IPS-11a (cell line): Measurements from ENCODE around the gene ARL6IP5.

Source experiments
- H3K4me3 ChIP-seq: one replicate; pipeline ENCODE4 v1.5.1; 2013; ENCODE audit warnings: low read depth, low read length, control low read depth

The ARL6IP5 gene

DNA sequence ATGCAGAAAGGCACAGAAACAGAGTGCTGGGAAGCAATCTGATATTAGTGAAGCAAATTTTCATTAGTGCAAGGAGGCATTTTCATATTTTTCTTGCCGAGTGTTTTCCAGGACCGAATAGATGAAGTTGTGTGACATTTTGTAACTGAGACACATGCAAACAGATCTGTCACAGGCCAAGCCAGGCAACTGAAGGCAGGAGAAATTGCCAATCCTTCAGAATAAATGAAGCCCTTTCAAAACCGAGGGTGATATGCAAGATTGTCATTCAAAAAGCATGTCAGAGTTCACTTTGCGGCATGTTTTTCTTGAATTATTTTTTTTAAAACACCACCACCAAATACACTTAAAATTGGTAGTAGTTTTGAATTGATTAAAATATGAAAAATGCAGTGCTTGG lies 31.4 kb downstream of the ARL6IP5 start:
- no peak overlapping the region for H3K4me3 ChIP-seq

DNA sequence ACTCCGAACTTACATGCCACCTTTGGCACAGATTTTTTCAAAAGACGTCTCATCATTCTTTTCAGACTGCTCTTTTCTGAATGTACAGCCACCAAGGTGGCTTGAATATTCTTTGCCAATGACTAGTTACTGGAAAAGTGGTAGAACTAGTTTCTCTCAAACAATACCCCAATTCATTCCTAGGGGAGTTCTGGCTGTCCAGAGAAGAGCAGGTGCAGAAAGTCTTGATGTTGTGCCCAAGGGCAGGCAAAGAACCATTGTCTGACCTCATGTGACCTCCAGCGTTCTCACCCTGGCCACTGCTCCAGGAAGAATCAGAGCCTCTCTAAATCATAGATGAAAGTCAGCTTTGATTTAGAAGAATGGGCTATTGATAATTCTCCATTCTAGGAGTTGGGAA lies 32.2 kb downstream of the ARL6IP5 start:
- no peak overlapping the region for H3K4me3 ChIP-seq

DNA sequence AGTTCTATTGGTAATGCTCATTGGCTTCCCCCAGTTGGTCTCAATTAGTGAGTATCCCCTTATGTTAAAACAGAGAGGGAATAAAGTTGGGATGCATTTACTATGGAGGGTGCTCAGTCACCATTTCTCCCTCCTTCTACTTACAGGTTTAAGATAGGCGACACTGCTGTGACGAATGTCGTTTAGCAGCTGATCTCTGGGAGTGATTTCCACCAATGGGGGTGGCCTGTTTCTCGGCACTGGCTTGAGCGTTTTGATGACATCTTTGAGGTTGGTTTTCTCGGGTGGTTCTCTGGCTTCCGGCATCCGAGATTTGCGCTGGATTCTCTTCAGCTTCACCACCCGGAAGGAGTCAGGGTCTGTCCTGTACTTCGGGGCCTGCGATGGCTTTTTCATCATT lies 33.8 kb downstream of the ARL6IP5 start:
- H3K4me3 ChIP-seq = no peak overlapping the region

DNA sequence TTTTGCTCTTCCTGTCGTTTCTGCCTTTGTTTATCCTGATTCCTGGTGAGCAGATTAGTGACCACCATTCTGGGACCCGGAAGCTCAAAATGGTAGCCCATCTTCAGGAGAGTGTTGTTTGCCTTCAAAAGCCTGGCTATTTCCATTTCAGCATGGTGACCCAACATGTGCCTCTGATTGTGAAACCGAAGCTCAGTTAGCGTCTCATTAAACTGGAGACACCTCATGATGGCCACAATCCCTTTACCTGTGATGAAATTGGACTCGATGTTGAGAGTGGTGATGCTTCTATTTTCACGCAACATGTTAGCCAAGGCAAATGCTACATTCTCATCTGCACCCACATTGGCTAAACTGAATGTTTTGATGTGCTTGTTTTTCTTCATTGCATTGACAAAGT lies 34.4 kb downstream of the ARL6IP5 start:
- H3K4me3 ChIP-seq = no peak overlapping the region

DNA sequence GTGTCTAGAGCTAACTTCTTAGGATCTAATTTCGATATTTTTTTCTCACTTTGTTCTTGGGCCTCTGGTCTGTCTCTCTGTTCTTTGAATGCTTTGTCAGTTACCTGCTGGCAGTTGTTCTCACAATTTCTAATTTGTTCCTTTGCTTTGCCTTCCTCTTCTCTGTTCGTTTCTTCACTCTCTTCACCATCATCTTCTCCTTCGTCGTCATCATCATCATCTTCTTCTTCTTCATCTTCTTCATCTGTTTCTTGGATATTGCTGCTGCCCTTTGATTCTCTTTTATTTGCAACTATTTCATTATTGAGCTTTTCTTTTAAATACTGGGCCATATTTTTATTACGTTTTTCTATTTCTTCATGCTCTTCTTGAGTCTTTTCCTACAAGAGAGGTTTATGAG lies 34.9 kb downstream of the ARL6IP5 start:
- no peak overlapping the region for H3K4me3 ChIP-seq

DNA sequence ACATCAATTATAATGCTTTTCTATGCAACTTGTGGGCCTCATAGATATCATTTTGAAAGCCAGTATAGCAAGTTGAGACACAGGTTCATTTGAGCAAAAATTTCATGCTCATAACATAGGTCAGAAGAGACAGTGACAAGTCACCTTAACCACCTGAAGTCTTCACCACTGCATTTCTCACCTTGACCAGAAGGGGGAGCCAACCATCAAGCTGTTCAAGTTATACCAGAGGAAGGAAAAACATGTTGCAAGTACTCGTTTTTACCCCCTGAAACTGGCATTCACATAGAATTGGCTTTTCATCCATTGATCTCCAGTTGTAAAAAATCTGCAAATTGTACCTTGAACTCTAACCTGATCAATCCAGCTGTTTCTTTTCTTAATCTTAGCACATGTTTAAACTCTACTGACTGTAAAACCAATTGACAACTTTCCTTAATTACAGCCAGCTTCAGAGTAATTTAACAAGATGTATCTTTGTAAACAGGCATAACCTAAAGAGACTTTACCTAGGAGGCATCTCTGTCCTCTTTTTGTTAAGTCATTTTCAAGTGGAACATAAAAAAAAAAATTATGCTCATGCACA lies 36.2 kb downstream of the ARL6IP5 start:
- H3K4me3 ChIP-seq = no peak overlapping the region

DNA sequence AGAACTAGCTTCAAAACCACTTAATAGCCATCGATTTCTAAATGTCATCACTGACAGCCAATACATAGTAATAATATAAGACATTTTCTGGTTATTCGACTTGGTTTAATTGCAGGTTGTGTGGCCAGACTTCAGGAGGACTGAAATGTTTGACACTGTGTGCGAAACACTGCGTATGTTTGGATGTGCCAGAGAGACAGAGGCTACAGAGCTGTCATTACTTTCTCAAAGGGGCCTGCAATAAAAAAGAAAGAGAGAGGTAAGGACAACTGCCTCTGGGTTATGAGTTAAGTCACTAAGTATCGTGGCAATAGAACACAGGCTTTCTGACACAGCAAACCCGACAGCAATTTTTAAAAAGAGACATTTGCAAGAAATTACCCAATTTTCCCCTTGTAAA lies 36.8 kb downstream of the ARL6IP5 start:
- no peak overlapping the region for H3K4me3 ChIP-seq

DNA sequence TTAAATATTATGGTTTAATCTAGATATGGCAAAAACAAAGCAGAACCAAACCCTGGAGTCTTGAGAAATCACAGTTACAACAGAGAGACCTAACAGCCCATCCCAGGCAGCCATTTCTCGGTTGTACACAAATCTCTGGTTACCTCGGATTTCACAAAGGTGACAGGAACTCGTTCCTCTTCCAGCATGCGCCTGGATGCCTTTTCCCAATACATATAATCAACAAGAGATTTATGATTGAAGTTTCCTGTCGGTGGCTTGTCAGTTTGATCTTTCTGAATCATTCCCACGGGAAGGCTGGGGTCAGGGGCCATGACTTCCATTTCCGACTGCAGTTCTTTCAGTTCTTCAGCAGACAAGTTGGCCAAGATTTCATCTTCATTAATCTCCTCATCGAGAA lies 37.2 kb downstream of the ARL6IP5 start:
- no peak overlapping the region for H3K4me3 ChIP-seq

DNA sequence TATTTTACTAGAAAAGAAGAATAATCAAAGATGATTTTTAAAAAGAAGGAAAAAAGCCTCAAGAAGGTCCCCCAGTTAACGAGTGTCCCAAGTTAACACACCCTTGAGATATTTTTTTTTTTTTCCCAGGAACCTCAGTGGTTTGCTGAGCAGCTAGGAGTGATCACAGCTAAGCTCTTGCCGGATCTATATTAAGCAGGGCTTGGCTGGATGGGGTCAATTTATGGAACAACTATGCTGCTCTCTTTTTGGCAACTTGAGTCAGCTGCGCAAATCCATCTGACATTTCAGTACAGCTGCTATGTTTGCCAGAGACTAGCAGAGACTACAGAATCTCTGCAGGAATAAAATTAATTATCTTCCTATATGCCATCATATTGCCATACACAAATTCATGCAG lies 37.7 kb downstream of the ARL6IP5 start, which contains the start of gene LMOD3:
Gene LMOD3 (minus strand): TSS at position 193 of the 400 bp plus-strand sequence. CDS start 209 bp downstream, outside the sequence.
- no peak within 1 kb of the TSS for H3K4me3 ChIP-seq

DNA sequence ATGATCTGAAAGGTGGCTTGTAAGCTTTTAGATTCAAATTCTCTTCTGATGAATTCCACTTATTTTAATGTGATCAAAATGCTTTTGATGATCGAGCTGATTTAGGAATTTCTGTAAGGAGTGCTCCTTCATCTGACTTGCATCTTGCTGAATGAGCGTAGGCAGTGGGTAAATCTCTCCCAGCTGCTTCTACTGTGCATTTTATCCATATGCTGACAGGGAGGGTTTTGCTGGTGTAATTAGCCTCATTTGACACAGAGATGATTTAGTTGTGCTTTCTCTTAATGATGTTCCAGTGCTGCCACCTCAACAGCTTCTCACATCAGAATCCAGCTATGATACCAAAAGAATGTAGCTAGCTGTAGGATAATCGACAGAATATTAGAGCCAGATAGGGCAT lies 41.5 kb downstream of the ARL6IP5 start:
- H3K4me3 ChIP-seq = no peak overlapping the region

DNA sequence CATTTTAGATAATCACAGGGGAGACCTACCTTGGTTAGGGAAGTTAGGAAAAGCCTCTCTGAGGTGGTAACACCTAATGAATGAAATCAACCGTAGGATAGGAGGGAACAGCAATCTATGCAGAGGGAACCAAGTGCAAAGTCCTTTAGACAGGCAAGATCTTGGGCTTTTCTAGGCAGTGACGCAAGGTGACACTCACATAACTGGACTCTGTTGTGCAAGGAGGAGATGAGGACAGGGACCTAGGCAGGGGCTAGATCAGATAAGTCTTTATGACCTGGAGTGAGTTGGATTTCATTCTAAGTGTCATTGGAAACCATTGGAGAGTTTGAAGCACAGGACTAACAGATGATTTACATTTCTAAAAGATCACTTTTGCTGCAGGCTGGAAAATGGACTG lies 42.3 kb downstream of the ARL6IP5 start:
- no peak overlapping the region for H3K4me3 ChIP-seq

DNA sequence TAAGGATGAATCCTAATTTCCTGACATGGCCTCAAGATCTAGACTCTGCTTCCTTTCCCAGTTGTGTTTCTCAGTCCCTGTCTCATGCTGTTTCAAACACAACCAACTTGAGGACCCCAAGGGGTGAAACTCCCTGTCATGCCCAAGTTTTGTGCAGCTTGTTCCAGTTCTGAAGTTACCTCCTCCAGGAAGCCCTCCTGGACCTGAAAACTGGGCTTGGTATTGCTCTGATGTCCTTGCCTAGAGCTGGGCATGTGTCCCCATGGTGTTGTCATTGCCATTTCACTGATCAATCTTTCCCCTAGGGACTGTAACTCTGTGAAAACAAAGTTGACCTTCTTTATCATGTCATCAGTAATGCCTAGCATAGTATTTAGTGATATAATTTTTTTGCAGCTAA lies 43.8 kb downstream of the ARL6IP5 start:
- no peak overlapping the region for H3K4me3 ChIP-seq

DNA sequence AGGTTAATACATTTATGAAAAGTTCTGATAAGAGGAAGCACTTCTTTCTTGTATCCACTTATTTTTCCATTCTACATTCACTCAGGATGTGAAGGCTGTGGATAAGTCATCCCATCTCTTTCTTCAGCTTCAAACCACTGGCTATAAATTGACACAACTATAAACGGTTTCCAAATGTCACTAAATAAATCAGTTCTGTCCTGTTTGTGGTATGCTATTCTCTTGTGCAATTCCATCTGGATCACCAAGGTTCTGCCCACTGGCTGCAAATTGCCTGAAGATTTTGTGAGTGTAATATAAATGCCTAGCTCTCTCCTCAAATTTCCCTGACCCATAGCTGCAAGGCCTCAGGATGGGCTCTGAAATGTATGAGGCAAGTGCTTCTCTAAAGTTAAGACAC lies 44.8 kb downstream of the ARL6IP5 start:
- no peak overlapping the region for H3K4me3 ChIP-seq

DNA sequence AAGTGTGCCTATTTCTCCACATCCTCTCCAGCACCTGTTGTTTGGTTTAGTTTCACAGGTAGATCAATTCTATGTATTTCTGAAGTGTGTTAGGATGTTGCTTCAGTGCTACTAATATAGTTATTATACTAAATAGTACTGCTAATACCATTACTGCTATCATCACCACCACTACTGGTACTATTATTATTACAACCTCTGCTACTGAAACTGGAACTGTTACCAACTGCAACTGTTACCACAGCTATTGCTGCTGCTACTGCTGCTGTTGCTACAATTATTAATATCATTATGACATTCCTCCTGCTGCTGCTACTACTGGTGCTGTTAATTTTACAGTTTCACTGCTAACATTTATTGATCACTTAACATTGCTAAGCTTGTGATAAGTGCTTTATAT lies 46.0 kb downstream of the ARL6IP5 start:
- no peak overlapping the region for H3K4me3 ChIP-seq

DNA sequence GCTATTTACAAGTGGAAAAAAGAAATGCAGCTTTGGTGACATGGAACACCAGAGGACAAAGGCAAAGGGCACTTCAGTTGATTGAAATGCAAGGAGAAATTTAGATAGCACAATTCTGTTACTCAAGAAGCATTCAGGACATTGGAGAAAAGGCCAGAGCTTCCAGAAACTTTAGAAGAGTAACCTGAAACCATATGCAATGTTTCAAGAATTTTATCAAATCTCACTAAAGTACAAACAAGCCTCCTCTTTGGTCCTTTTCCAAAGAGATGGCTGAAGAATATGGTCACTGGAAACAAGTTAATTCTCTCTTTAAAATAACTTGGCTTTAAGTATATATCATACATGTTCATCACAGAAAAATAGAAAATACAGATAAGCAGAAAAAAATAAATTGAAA lies 52.3 kb downstream of the ARL6IP5 start:
- no peak overlapping the region for H3K4me3 ChIP-seq

DNA sequence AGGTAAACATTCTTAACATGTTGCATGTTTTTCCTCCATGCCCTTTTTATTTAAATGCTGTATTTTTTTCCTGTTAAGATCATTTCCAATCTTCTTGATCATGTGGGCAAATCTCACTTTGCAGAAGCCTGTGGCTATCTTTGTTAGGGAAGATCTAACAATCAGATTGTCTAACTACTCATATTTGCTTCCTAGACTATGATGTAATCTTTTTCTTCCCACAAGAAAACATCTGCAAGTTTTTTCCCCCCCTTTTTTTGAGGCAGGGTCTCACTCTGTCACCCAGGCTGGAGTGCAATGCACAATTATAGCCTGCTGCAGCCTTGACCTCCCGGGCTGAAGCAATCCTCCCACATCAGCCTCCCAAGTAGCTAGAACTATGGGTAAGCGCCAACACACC lies 52.7 kb downstream of the ARL6IP5 start:
- no peak overlapping the region for H3K4me3 ChIP-seq

DNA sequence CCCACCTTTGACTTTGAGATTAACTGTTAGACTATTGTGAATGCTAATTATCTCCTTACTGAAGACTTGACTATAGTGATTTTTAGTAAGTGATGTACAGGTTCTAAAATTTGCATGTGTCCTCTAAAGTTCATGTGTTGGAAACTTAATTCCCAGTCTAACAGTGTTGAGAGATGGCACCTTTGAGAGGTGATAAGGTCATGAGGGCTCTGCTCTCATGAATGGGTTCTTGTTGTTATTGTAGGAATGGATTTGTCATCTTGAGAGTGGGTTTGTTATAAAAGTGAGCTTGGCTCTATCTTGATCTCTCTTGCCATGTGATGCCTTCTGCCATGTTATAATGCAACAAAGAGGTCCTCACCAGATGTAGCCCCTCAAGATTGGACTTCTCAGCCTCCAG lies 56.6 kb downstream of the ARL6IP5 start:
- no peak overlapping the region for H3K4me3 ChIP-seq

DNA sequence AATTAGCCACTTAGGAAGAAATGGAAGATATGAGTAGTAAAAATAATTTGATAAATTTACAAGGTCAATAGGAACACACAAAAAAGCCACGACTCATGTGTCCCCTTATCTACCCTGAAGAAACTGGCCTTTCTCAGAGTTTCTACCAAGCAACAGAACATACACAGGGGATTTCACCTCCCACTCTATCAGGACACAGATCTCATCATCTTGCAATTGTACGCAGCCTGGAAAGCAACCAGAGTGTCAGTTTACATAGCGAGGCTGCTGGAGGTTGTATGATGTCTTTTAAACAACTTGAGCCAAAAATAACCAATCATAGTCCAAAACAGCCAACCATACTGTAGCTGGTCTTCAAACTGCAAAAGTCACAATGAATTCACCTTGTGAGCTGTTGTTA lies 57.4 kb downstream of the ARL6IP5 start:
- no peak overlapping the region for H3K4me3 ChIP-seq

DNA sequence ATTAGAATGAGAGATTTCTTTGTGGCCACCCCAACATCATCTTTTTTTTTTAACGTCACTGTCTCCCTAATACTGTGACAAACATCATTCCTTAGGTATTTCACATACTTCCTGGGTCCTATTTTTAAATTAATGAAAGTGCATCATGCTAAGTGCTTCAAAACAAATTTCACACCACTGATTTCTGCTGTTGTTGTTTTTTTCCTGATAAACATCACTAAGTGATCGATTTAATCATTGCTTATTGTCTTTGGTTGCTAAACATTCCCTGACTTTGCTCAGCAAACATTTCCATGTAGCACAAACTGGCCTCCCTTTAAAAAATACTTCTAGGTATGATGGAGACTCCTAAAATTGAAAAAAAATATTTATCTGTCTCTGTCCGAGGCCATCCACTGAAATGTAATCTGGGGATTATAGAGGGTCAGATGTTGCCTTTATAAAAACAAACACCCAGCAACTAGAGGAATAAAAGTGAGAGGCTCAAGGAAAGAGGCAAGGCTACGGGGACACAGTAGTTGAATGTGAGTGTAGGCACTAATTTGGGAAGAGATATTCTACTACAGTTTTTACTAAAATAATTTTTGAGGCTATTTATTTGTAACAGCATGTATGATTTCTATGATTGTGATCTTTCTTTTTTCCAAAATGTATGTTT lies 58.2 kb downstream of the ARL6IP5 start:
- no peak overlapping the region for H3K4me3 ChIP-seq

DNA sequence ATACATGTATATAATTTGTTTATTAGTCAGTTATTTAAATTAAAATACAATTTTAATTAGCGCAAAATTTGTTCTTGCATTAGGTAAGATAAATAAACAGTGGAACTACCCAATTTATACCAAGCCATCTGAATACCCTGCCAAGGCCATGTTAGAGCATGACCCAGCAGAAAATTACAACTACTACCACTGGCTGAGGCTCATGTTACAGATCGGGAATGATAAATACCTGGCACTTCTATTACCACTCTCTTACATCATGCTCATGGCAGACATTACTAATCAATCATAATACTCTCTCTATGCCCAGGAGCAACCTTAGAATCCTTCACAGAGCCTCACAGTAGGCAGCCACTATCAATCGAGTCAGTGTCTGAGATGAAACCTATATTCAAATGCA lies 58.9 kb downstream of the ARL6IP5 start:
- no peak overlapping the region for H3K4me3 ChIP-seq

DNA sequence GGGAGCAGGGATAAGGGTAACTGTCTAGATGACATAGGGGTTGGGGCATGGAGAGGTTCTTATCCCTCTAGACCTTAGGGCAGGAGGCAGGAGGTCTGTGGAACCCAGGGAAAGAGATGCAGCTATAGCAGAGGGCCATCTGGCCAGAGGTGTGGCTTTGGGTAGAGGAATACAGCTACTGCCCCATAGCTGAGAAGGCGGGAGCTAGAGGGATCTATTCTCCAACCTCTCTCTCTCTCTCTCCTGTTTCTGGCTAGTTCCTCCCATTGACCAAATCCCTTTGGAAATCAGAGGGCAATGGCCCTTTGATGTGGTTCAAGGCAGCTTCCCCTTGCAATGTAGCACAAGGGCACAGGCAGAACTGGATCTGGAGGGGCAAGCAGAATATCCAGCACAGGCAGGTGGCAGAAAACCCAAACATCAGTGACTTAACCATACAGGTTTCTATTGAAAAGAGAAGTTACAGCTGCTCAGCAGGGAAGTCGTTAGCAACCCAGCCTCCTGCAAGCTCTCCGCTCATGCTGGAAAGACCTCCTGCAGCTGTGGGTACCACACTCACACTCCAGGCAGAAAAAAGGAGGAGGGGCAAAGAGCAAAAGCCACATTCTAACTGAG lies 60.0 kb downstream of the ARL6IP5 start:
- no peak overlapping the region for H3K4me3 ChIP-seq

DNA sequence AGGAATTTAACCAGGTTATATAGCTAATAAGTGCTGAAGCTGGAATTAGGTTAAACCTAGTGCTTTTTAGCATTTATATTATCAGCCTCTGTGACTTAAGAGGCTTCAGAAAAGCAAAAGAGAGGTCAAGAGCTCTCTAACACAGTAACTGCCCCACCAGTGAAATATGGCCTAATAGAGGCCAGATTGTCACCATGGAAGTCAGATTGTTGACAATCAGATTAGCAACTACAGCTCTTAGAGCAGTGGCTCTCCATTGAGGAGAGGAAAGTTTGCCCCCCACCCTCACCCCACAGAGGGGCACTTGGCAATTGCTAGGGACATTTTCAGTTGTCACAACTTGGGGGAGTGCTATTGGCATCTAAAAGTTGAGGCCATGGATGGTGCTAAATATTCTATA lies 61.0 kb downstream of the ARL6IP5 start:
- H3K4me3 ChIP-seq = no peak overlapping the region

DNA sequence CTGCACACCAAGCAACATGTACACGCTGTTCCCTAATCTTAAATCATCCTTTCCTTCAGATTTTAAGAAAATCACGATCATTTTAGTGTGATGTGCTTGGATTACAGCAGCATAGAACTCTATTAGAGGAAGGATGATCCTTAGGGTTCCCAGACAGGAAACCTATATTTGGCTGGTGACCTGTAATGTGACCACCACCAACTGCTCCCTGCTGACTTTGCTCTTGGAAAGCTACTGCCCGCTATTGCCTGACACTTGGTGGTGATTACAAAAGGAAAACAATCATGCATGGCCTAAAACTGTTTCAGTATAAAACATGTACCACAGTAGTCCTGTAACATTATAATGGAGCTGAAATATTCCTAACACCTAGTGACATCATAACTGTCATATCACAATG lies 64.8 kb downstream of the ARL6IP5 start:
- H3K4me3 ChIP-seq = no peak overlapping the region
